Left lung (tissue), 10 donors: Measurements from ENCODE around the gene MTA1. TPM values are rescaled to one million over a fixed set of nuclear protein-coding genes. Genes with fewer than 3 reads are reported as not detected.

ENCODE experiments used
- ATAC-seq: fragments of 200-7000 bp; cut with Tn5 transposase; one replicate; pipeline ENCODE4 v1.9.1; 2020; ENCODE audit warnings: moderate library complexity
- DNase-seq, 4 donors: peaks; one replicate each; pipeline ENCODE4 v3.0.0-alpha.2; 2013 to 2020
- H3K27ac ChIP-seq, 2 donors: fragments of 200-600 bp; sonication (generic) in 1 of 2; one replicate each; pipeline versions ENCODE4 v1.5.0 to v1.8.0; 2020 to 2021
- H3K27me3 ChIP-seq, 2 donors: fragments of 200-600 bp; sonication (generic) in 1 of 2; one replicate each; pipeline versions ENCODE4 v1.5.0 to v1.8.0; 2020 to 2021
- H3K36me3 ChIP-seq, 2 donors: fragments of 200-600 bp; sonication (generic) in 1 of 2; one replicate each; pipeline versions ENCODE4 v1.5.0 to v1.8.0; 2020 to 2021
- H3K4me1 ChIP-seq, 2 donors: fragments of 200-600 bp; one replicate each; pipeline ENCODE4 v1.8.0; 2021
- H3K4me3 ChIP-seq, 2 donors: fragments of 200-600 bp; sonication (generic) in 1 of 2; one replicate each; pipeline versions ENCODE4 v1.5.0 to v1.8.0; 2020 to 2021; ENCODE audit warnings: mild to moderate bottlenecking in 1 of 2
- H3K9me3 ChIP-seq, 2 donors: fragments of 200-600 bp; sonication (generic) in 1 of 2; one replicate each; pipeline versions ENCODE4 v1.5.0 to v1.8.0; 2020 to 2021
- CTCF ChIP-seq, 2 donors: fragments of 200-600 bp; sonication (generic) in 1 of 2; IDR thresholded peaks; one replicate each; pipeline versions ENCODE4 v1.5.0 to v1.8.0; 2021; ENCODE audit warnings: antibody characterized with exemption in 2 of 2
- intact Hi-C, 2 donors: fragments of 100-400 bp; cut with DNase I; formaldehyde crosslinking; loops; one replicate each; pipeline versions ENCODE4 v1.11.2 to v1.14.2; 2022
- polyA plus RNA-seq, 6 donors: library from polyadenylated mRNA; unstranded; fragments of 120-200 nt; gene quantifications; one replicate each; pipeline ENCODE4 v1.2.1, GENCODE V29; 2013; ENCODE audit not compliant: insufficient read length in 6 of 6
- total RNA-seq, 2 donors: library from RNA; stranded (reverse); fragmentation: NEBNext Ultra II Directional; extraction: Animal tissue kit (Norgen Biotek cat#: 25700); gene quantifications; one replicate each; pipeline ENCODE4 v1.2.1, GENCODE V29; 2021
- donor health status: DM: no; HTN: yes; CAD: no.
- donor health status: DM: no; HTN: no; CAD: no.

Gene MTA1
- total and polyA plus RNA-seq, 8 donors: 60.6 to 165 (median 118) TPM

- no peaks in the 10 kb centered on the region for H3K9me3 ChIP-seq
- no peak overlapping the region for H3K4me3 ChIP-seq
- H3K27me3 ChIP-seq: no peaks in the 10 kb centered on the region
- TF ChIP-seq CTCF (IDR thresholded peaks at IDR 0.05): no peak
- H3K4me1 ChIP-seq: peaks cover 0 to 5% of the 10 kb centered on the region in 2 donors
- intact Hi-C loops: no loop called here
- peaks cover 0 to 28% of the 10 kb centered on the region in 2 donors for H3K36me3 ChIP-seq
- no peak overlapping the region for H3K27ac ChIP-seq
- DNase-seq (peak in 2 of 4 donors; percentile 19 to 74), ATAC-seq (no peak)
These were observed 77.4 kb downstream of the MTA1 start for GRCh38 chr14:105496831-105497591.

- H3K9me3 ChIP-seq: no peaks in the 10 kb centered on the region
These were observed 78.2 kb downstream of the MTA1 start for GRCh38 chr14:105497671-105498429.

GRCh38 chr14:105498430-105499255, 79.0 kb downstream of the MTA1 start:
- DNase-seq (peak in 2 of 4 donors; percentile 20 to 75), ATAC-seq (no peak)
- Histone ChIP-seq H3K9me3 (no peaks in the 10 kb centered on the region), H3K4me1 (no peaks in the 10 kb centered on the region), H3K27me3 (no peaks in the 10 kb centered on the region), H3K27ac (no peak overlapping the region), H3K4me3 (no peak overlapping the region), H3K36me3 (peaks cover 0 to 25% of the 10 kb centered on the region in 2 donors)
- intact Hi-C loops: no loop called here
- no peak for TF ChIP-seq CTCF (IDR thresholded peaks at IDR 0.05)

More at GRCh38 chr14:105497671-105498429, 78.2 kb downstream of the MTA1 start:
- ATAC-seq: no peak
- peak in 2 of 4 donors; percentile 30 to 77 for DNase-seq
- Histone ChIP-seq H3K4me1 (no peaks in the 10 kb centered on the region), H3K36me3 (peaks cover 0 to 28% of the 10 kb centered on the region in 2 donors), H3K27me3 (no peaks in the 10 kb centered on the region), H3K27ac (no peak overlapping the region), H3K4me3 (no peak overlapping the region)
- TF ChIP-seq CTCF (IDR thresholded peaks at IDR 0.05): no peak
- intact Hi-C loops: no loop called here

- intact Hi-C loops: no loop called here
- no peaks in the 10 kb centered on the region for H3K9me3 ChIP-seq
- no peak overlapping the region for H3K27ac ChIP-seq
- H3K27me3 ChIP-seq: no peaks in the 10 kb centered on the region
- ATAC-seq (no peak), DNase-seq (peak in 2 of 4 donors; percentile 24 to 75)
- peaks cover 0 to 23% of the 10 kb centered on the region in 2 donors for H3K36me3 ChIP-seq
- H3K4me1 ChIP-seq: no peaks in the 10 kb centered on the region
- no peak for TF ChIP-seq CTCF (IDR thresholded peaks at IDR 0.05)
- H3K4me3 ChIP-seq: no peak overlapping the region
These were observed 79.8 kb downstream of the MTA1 start for GRCh38 chr14:105499256-105500035.
